ENCODE results near the gene ETNK1.
"Not testable (repeated sequence)": the region's sequence is repeated elsewhere in the genome, so short reads cannot be mapped to it uniquely, and the experiment has no call there.

The ETNK1 gene

GRCh38 chr12:22698576-22698975 lies 73.6 kb downstream of the ETNK1 start:
- no peak overlapping the region for H3K4me3 ChIP-seq (ENCODE audit: low read depth, low read length)
- no peak for TF ChIP-seq CTCF (IDR thresholded peaks at IDR 0.05; ENCODE audit: borderline replicate concordance, insufficient read depth, low read depth, low read length)

GRCh38 chr12:22699705-22700104 lies 74.7 kb downstream of the ETNK1 start:
- H3K4me3 ChIP-seq (ENCODE audit: low read depth, low read length): not testable (repeated sequence)

- no peak overlapping the region for H3K4me3 ChIP-seq (ENCODE audit: low read depth, low read length)
- no peak for TF ChIP-seq CTCF (IDR thresholded peaks at IDR 0.05; ENCODE audit: borderline replicate concordance, insufficient read depth, low read depth, low read length)
These were observed 75.1 kb downstream of the ETNK1 start for GRCh38 chr12:22700106-22700505.

GRCh38 chr12:22701216-22701809 lies 76.3 kb downstream of the ETNK1 start:
- H3K4me3 ChIP-seq (ENCODE audit: low read depth, low read length): not testable (repeated sequence)

- no peak for TF ChIP-seq CTCF (IDR thresholded peaks at IDR 0.05; ENCODE audit: borderline replicate concordance, insufficient read depth, low read depth, low read length)
- H3K4me3 ChIP-seq (ENCODE audit: low read depth, low read length): no peak overlapping the region
These were observed 77.7 kb downstream of the ETNK1 start for GRCh38 chr12:22702690-22703089.

- peak; percentile 41; the same call in 1 of the 2 replicates for TF ChIP-seq CTCF (IDR thresholded peaks at IDR 0.05; ENCODE audit: borderline replicate concordance, insufficient read depth, low read depth, low read length)
- H3K4me3 ChIP-seq (ENCODE audit: low read depth, low read length): no peak overlapping the region
These were observed 84.3 kb downstream of the ETNK1 start for GRCh38 chr12:22709292-22709691.

- H3K4me3 ChIP-seq (ENCODE audit: low read depth, low read length): no peak overlapping the region
- no peak for TF ChIP-seq CTCF (IDR thresholded peaks at IDR 0.05; ENCODE audit: borderline replicate concordance, insufficient read depth, low read depth, low read length)
These were observed 87.1 kb downstream of the ETNK1 start for GRCh38 chr12:22712083-22712482.

GRCh38 chr12:22715254-22715653 lies 90.3 kb downstream of the ETNK1 start:
- no peak overlapping the region for H3K4me3 ChIP-seq (ENCODE audit: low read depth, low read length)
- no peak for TF ChIP-seq CTCF (IDR thresholded peaks at IDR 0.05; ENCODE audit: borderline replicate concordance, insufficient read depth, low read depth, low read length)
